Ovary (tissue), 9 donors: ENCODE data around the gene CD40LG. TPM values are rescaled to one million over a fixed set of nuclear protein-coding genes. Genes with fewer than 3 reads are reported as not detected.

ENCODE experiments used
- DNase-seq, 5 donors: peaks; one replicate each; pipeline ENCODE4 v3.0.0-alpha.2; 2019 to 2020
- H3K27ac ChIP-seq, 2 donors: fragments of 200-600 bp; one replicate each; pipeline versions ENCODE4 v1.5.1 to v1.8.0; 2019 to 2022
- H3K27me3 ChIP-seq: fragments of 200-600 bp; one replicate; pipeline ENCODE4 v1.8.0; 2022
- H3K36me3 ChIP-seq: fragments of 200-600 bp; sonication (generic); one replicate; pipeline ENCODE4 v1.5.1; 2019
- H3K4me1 ChIP-seq: one replicate; pipeline ENCODE4 v1.8.1; 2013; ENCODE audit warnings: mild to moderate bottlenecking, moderate library complexity; ENCODE audit not compliant: insufficient read depth
- H3K4me3 ChIP-seq: fragments of 200-600 bp; sonication (generic); one replicate; pipeline ENCODE4 v1.5.1; 2017
- H3K9me3 ChIP-seq, 2 donors: fragments of 200-600 bp in 1 of 2; sonication (generic) in 1 of 2; one replicate each; pipeline versions ENCODE4 v1.5.1 to v1.8.1; 2013 to 2019; ENCODE audit warnings: mild to moderate bottlenecking in 1 of 2, moderate library complexity in 1 of 2
- EP300 ChIP-seq: sonication (generic); formaldehyde crosslinking; IDR thresholded peaks from one replicate; pipeline ENCODE4 v1.6.1; 2017; ENCODE audit warnings: antibody characterized with exemption
- POLR2A ChIP-seq: fragments of 450-650 bp; IDR thresholded peaks from one replicate; pipeline ENCODE4 v1.6.1; 2017; ENCODE audit warnings: antibody characterized with exemption, mild to moderate bottlenecking, moderate library complexity
- WGBS, 3 donors: extraction: QIAGEN DNeasy Blood & Tissue Kit in 1 of 3; methylation state at CpG; one replicate each; pipeline versions ENCODE4 v1.1.5 to v1.1.7; 2013 to 2017; 5-methylcytosine and 5-hydroxymethylcytosine counted together
- intact Hi-C, 4 donors: fragments of 100-400 bp; cut with DNase I; formaldehyde crosslinking; loops; one replicate each; pipeline versions ENCODE4 v1.11.0 to v1.15.1; 2022 to 2023
- polyA plus RNA-seq, 2 donors: library from polyadenylated mRNA; stranded (reverse); fragments of 200-250 nt in 1 of 2; fragments of 350-450 nt in 1 of 2; fragmentation: Illumina TruSeq in 1 of 2; extraction: RNeasy Lipid Tissue Mini Kit (QIAGEN cat#74804) in 1 of 2; gene quantifications; one replicate each; pipeline ENCODE4 v1.2.3, GENCODE V29; 2013 to 2014
- total RNA-seq, 7 donors: library from RNA; depleted of rRNA in 2 of 7; stranded (reverse); fragments of >200 nt in 2 of 7; fragmentation: NEBNext Ultra II Directional in 3 of 7; extraction: Animal tissue kit (Norgen Biotek cat#: 25700) in 3 of 7; gene quantifications; one replicate each; pipeline versions ENCODE4 v1.1.0 to v1.2.4, GENCODE V29; 2016 to 2023
- TF ChIP-seq, protein P1 (sequence below), 3 donors: fragments of 450-650 bp in 2 of 3; fragments of 200-600 bp in 1 of 3; IDR thresholded peaks; one replicate each; pipeline versions ENCODE4 v1.5.1 to v1.8.0; 2016 to 2022; ENCODE audit warnings: antibody characterized with exemption in 3 of 3, mild to moderate bottlenecking in 1 of 3
- donor health status: DM: no; HTN: no; CAD: no; lungs with moderate emphysema.
- donor health status: DM: no; HTN: no; CAD: no.
- donor health status: Bipolar disorder and iron deficiency.
- donor health status: DM: yes; HTN: yes; CAD: no.
- donor health status: DM: no; HTN: no; CAD: no.
- donor health status: DM: yes; HTN: yes; CAD: no.

CD40LG gene
- total and polyA plus RNA-seq, 9 donors, result 0.08 to 1.3 (median 0.17) TPM; not detected in 5

DNA sequence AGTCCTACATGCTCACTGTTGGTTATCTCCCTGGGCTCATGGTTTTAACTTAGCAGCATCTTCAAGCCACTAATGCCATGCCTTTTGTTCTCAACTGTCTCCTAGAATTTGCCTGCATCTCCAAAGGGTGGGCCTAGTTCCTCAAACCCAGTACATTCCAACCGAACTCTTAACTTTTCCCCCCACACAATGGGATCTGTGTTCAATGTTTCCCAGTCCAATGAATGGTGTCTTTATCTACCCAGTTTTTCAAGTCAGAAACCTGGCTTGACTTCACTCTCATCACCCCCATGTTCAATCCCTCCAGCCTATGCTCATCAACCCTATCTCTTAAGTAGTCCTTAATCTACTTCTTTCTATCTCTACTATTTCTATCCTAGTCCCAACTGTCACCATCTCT is 12.9 kb downstream of the CD40LG start:
- Histone ChIP-seq H3K4me3 (no peak overlapping the region), H3K27me3 (no peaks in the 10 kb centered on the region), H3K4me1 (no peaks in the 10 kb centered on the region), H3K9me3 (no peaks in the 10 kb centered on the region), H3K36me3 (no peaks in the 10 kb centered on the region), H3K27ac (no peak overlapping the region)
- DNase-seq, result no peak
- TF ChIP-seq, protein P1, sequence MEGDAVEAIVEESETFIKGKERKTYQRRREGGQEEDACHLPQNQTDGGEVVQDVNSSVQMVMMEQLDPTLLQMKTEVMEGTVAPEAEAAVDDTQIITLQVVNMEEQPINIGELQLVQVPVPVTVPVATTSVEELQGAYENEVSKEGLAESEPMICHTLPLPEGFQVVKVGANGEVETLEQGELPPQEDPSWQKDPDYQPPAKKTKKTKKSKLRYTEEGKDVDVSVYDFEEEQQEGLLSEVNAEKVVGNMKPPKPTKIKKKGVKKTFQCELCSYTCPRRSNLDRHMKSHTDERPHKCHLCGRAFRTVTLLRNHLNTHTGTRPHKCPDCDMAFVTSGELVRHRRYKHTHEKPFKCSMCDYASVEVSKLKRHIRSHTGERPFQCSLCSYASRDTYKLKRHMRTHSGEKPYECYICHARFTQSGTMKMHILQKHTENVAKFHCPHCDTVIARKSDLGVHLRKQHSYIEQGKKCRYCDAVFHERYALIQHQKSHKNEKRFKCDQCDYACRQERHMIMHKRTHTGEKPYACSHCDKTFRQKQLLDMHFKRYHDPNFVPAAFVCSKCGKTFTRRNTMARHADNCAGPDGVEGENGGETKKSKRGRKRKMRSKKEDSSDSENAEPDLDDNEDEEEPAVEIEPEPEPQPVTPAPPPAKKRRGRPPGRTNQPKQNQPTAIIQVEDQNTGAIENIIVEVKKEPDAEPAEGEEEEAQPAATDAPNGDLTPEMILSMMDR (IDR thresholded peaks at IDR 0.05), result no peak
- no peak for TF ChIP-seq EP300
- no peak for TF ChIP-seq POLR2A
- WGBS, 3 donors, result 69 to 75% (median 70%) methylated on average over 1 of the region's 1 CpG
- intact Hi-C loops, result no loop called here

DNA sequence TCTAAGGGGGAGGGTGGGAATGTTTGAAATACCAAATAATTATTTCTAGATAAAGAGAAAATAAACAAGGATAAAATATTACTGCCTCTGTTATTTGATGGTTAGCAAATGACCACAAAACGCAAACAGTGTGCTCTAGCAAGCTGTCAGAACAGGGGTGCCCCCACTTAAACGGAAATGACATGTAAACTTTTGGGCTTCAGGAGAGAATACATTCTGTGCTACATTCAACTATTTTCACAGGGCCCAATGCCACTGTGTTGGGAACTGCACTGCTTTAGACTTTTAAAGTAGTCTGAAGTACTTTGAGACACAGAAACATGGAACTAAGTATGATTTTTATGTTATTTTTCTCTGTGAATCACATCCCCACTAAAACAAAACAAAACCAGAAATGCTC is 14.1 kb downstream of the CD40LG start:
- intact Hi-C loops, result no loop called here
- H3K27ac ChIP-seq, result no peak overlapping the region
- WGBS, 3 donors, result 20 to 36% (median 29%) methylated on average over 2 of the region's 2 CpGs
- H3K4me1 ChIP-seq, result no peaks in the 10 kb centered on the region
- no peaks in the 10 kb centered on the region for H3K9me3 ChIP-seq
- no peak for DNase-seq
- TF ChIP-seq, protein P1 (IDR thresholded peaks at IDR 0.05), result no peak
- no peak for TF ChIP-seq EP300
- no peak for TF ChIP-seq POLR2A
- no peaks in the 10 kb centered on the region for H3K27me3 ChIP-seq
- no peak overlapping the region for H3K4me3 ChIP-seq
- H3K36me3 ChIP-seq, result no peaks in the 10 kb centered on the region

DNA sequence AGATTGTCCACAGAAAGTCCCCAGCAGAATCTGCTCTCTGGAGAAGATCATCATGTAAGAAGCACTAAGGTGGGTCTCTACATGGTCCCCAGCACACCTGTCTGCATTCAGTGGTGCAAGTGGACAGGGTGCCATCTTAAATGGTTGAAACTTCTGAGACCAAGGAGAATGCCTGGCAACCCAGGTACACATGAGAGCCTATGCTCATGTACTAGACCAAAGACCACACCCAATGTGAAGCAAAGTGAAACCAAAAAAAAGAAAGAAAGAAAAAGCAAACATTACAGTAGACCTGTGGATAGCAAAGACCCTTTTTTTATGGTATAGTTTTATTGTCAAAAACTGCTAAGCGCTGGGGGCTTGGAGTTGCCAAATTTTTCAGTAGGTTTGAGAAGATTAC is 15.0 kb downstream of the CD40LG start:
- DNase-seq, result no peak
- Histone ChIP-seq H3K4me1 (no peaks in the 10 kb centered on the region), H3K27me3 (no peaks in the 10 kb centered on the region), H3K27ac (no peak overlapping the region), H3K9me3 (no peaks in the 10 kb centered on the region), H3K4me3 (no peak overlapping the region), H3K36me3 (no peaks in the 10 kb centered on the region)
- intact Hi-C loops, result no loop called here
- TF ChIP-seq POLR2A, result no peak
- TF ChIP-seq EP300, result no peak
- TF ChIP-seq, protein P1 (IDR thresholded peaks at IDR 0.05), result no peak
- WGBS, 3 donors, result 71 to 100% (median 79%) methylated on average over 1 of the region's 1 CpG

DNA sequence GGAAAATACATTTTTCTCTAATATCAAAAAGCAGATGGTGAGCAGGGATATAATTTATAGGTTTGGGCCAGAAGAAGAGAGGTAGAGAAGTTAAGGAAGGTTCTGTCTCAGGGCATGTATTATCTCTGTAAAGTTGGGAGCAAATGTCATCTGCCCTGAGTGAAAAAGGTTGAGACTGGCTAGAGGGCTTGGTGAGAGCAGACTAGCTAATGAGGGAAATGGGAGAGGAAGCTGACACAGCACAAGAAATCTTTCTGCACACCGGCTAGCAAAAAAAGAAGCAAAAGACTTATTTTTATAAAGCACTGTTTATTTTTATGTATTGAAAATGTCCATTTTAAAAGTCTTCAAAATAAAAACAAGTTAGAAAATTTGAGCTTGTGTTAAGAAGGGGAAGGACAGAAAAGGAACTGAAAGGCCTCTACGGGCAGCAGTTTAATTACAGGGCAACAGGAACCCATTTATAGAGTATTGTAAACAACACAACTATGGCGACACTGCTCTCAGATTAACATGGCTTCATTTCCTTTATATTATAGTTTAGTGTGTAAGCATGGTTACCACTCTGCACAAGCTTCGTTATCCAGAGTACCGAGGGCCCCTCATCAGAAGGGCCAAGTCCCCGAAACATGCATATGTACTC is 17.4 kb downstream of the CD40LG start:
- DNase-seq, result no peak
- Histone ChIP-seq H3K4me1 (no peaks in the 10 kb centered on the region), H3K27me3 (no peaks in the 10 kb centered on the region), H3K4me3 (no peak overlapping the region), H3K9me3 (no peaks in the 10 kb centered on the region), H3K27ac (no peak overlapping the region), H3K36me3 (no peaks in the 10 kb centered on the region)
- 80 to 86% (median 82%) methylated on average over 6 of the region's 6 CpGs for WGBS, 3 donors
- TF ChIP-seq POLR2A (no peak), EP300 (no peak)
- TF ChIP-seq, protein P1 (IDR thresholded peaks at IDR 0.05), result no peak
- intact Hi-C loops, result no loop called here
